Activated CD4-positive, CD25-positive, alpha-beta regulatory T cell treated with anti-CD3 and anti-CD28 coated beads, Interleukin-2, amount 50 U/mL, for 24 hours (primary cell): ENCODE data around the gene NOC4L.
"Not testable (repeated sequence)": the region's sequence is repeated elsewhere in the genome, so short reads cannot be mapped to it uniquely, and the experiment has no call there.

Source experiments
- ATAC-seq, 2 donors: fragments of 150-1000 bp; cut with Tn5 transposase; one replicate each; pipeline ENCODE4 v1.10.0; 2021; ENCODE audit warnings: mild to moderate bottlenecking in 1 of 2, moderate library complexity in 1 of 2

NOC4L gene

DNA sequence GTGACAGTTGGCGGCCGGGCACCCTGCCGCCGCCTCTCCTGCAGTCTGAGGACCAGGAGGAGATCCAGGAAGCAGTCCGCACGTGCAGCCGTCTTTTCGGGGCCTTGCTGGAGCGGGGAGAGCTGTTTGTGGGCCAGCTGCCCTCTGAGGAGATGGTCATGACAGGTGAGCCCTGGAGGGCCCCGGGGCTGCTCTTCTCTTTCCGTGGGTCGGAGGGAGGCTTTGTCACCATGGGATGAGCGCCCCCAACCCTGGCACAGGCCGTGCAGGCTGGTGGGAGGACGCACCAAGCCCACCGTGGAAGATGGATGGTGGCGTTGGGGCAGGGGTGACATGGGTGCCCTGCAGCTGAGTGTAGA, 532 bp downstream of the NOC4L start:
- ATAC-seq, result peak in 1 of 2 donors; percentile 2

GRCh38 chr12:132145334-132145733, 1.1 kb downstream of the NOC4L start:
- no peak for ATAC-seq

- no peak for ATAC-seq
Observed at GRCh38 chr12:132146098-132146497, 1.8 kb downstream of the NOC4L start.

GRCh38 chr12:132146772-132147422, 2.6 kb downstream of the NOC4L start:
- ATAC-seq, result no peak

- ATAC-seq, result no peak
Observed at GRCh38 chr12:132147423-132148367, 3.4 kb downstream of the NOC4L start.

DNA sequence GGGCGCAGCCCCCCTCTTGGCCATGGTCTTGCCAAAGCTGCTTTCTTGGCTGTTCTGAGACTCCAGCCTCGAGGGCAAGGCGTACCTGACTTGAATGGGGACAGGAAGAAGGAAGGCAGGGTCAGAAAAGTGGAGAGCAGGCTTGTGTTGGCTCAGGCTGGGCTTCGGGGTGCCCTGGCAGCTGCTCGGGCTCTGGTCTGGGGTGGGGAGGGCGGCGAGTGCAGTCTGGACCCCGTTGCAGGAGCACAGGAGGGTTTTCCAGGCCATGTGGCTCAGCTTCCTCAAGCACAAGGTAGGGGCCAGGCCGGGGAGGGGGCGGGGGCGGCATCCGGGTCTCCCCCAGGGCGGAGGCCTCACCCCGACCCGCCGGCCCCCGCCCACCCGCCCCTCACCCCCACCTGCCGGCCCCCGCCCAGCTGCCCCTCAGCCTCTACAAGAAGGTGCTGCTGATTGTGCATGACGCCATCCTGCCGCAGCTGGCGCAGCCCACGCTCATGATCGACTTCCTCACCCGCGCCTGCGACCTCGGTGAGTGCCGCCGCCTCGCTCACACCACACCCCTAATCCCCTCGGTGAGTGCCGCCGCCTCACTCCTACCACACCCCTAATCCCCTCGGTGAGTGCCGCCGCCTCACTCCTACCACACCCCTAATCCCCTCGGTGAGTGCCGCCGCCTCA, 4.2 kb downstream of the NOC4L start:
- no peak for ATAC-seq

DNA sequence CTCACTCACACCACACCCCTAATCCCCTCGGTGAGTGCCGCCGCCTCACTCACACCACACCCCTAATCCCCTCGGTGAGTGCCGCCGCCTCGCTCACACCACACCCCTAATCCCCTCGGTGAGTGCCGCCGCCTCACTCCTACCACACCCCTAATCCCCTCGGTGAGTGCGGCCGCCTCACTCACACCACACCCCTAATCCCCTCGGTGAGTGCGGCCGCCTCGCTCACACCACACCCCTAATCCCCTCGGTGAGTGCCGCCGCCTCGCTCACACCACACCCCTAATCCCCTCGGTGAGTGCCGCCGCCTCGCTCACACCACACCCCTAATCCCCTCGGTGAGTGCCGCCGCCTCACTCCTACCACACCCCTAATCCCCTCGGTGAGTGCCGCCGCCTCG, 5.3 kb downstream of the NOC4L start:
- not testable (repeated sequence) for ATAC-seq

DNA sequence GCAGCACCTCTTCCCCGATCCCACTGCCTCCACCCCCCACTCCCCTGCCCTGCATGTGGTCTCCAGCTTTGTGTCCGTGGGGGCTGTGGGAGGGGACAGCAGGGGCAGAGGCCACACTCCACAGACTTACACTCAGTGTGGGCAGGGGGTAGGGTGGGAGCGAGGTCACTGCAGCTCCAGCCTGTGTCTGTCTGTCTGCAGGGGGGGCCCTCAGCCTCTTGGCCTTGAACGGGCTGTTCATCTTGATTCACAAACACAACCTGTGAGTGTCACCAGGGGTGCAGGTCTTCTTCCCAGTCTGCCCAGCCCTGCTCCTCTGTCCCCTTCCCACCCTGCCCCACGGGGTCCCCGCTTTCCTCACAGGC, 6.5 kb downstream of the NOC4L start:
- ATAC-seq, result no peak

- no peak for ATAC-seq
Observed at GRCh38 chr12:132151145-132151765, 7.0 kb downstream of the NOC4L start.

- ATAC-seq, result no peak
Observed at GRCh38 chr12:132151766-132152410, 7.6 kb downstream of the NOC4L start.

GRCh38 chr12:132152411-132152821, 8.2 kb downstream of the NOC4L start:
- ATAC-seq, result no peak

DNA sequence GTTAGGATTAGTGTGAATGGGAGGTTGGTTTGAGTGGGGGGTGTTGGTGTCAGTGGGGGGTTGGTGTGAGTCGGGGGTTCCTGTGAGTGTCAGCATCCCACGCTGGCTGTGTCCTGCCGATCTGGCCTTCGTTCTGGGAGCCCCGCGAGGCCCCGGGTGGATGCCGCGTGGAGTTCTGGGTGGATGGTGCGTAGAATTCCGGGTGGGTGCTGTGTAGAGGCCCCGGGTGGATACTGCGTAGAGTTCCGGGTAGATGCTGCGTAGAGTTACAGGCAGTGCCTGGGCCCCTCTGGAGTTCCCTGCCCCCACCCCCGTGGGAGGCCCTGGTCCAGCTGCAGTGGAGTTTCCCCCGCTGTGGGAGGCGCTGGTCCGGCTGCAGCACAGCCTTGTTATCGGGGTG, 8.7 kb downstream of the NOC4L start:
- ATAC-seq, result no peak

- ATAC-seq, result peak; percentile 95 to 96
Observed at GRCh38 chr12:132153501-132154340, 9.5 kb downstream of the NOC4L start.

DNA sequence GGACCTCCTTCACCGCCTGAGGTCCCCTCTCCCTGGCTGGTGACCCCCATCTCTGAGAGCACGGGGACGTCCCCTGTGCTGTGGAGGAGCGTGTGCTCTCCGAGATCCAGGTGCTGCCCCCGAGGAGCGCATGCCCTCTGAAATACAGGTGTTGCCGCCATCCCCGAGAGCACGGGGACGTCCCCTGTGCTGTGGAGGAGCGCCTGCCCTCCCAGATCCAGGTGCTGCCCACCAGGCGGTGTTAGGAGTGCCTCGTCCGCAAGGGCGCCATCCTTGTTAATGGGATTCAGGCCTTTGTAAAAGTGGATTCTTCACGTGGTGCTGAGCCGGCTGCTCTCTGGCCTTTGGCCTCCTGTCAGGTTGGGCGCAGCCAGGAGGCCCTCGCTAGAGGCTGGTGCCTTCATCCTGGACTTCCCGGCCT, 10.1 kb downstream of the NOC4L start:
- no peak for ATAC-seq

DNA sequence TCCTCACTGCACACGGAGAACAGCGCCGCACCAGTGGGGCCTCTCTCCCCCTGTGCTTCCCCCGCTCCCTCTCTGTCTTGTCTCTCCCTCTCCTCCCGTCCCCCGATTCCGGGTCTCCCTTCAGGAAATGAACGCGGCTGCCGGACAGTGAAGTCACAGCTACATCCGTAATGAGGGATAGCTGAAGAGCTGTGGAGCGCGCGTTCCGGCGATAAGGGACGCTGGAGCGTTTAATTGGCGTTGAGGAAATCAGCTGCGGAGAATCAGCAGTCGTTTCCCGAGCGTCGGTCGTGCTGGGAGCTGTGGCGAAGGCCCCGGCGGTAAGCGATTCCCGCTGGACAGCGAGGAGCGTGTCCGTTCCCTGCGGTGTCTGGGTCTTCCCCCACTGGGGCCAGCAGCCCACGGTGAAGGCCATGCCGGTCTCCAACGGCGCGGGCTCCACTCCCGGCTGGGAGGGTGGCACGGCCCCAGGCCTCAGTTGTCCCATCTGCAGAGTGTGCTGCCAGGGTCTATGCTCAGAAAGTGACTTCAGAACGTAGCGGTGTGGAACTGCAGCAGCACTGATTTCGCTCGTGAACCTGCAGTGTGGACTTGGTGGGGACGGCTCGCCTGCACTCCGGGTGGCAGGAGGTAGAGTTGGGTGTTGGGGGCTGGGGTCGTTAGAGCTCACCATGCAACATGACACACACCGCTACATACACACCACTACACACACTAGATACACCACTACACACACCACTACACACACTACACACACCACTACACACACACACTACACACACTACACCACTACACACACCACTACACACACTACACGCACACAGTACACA, 10.9 kb downstream of the NOC4L start:
- ATAC-seq, result no peak

DNA sequence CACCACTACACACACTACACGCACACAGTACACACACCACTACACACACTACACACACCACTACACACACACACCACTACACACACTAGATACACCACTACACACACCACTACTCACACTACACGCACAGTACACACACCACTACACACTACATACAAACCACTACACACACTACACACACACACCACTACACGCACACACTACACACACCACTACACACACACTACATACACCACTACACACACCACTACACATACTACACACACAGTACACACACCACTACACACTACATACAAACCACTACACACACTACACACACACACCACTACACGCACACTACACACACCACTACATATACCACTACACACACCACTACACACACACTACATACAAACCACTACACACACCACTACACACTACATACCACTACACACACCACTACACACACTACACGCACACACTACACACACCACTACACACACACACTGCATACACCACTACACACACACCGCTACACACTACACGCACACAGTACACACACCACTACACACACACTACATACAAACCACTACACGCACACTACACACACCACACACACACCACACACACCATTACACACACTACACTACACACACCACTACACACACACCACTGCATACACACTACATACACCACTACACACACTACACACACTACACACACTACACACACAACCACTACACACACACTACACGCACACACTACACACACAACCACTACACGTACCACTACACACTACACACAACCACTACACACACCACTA, 11.7 kb downstream of the NOC4L start:
- ATAC-seq, result no peak

- no peak for ATAC-seq
Observed at GRCh38 chr12:132156573-132157325, 12.5 kb downstream of the NOC4L start.

GRCh38 chr12:132157733-132158409, 13.6 kb downstream of the NOC4L start:
- ATAC-seq, result no peak
